ENCODE measurements around the gene OR4D1.
"Not testable (repeated sequence)": the region's sequence is repeated elsewhere in the genome, so short reads cannot be mapped to it uniquely, and the experiment has no call there.

OR4D1 gene

DNA sequence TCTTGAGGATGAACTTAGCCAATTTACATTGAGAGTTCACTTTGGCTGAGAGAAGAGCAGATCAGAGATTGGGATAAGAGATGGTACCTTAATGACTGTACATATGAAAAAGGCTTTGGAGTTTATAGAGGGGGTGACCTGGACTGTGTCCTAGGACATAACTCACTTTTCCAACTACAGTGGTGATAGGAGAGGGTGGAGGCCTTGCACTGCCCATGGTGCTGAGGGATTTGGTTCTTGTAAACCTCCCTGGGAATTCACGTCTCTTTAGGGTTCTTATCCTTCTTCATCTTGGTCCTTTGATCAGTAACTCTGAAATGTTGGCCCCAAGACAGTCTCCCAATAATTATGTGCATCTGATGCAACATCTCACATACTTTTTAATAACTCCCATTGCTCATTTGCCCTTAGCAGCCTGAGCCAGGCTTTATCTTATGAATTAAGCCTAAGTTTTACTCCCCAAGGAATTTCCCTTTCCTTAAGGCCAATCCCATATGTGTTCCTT is at the start of gene OR4D1:
TSS of gene OR4D1 (plus strand) at position 455 of the 505 bp plus-strand sequence. CDS start 6,770 bp downstream, outside the sequence.
- DNase-seq (ENCODE audit: low read depth in 2 of 3, low spot score in 1 of 3) = no peak

DNA sequence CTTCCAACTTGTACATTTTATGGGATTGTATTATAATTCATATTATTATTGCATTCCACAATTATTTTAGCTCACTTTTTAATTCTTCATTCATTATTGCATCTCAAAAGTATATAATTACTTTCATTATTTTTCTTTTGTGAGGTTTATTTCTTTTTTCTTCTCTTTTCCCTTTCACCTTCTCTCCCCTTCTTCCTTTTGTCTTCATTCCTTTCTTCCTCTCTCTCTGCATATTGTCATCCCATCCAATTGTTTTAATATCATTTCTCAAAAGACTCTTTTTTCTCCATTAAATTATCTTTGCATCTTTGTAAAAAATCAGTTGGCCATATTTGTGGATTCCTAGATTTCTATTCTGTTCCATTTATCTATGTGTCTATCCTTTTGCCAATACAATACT is 47.7 kb upstream of the OR4D1 start:
- no peak for DNase-seq (ENCODE audit: low read depth in 2 of 3, low spot score in 1 of 3)

DNA sequence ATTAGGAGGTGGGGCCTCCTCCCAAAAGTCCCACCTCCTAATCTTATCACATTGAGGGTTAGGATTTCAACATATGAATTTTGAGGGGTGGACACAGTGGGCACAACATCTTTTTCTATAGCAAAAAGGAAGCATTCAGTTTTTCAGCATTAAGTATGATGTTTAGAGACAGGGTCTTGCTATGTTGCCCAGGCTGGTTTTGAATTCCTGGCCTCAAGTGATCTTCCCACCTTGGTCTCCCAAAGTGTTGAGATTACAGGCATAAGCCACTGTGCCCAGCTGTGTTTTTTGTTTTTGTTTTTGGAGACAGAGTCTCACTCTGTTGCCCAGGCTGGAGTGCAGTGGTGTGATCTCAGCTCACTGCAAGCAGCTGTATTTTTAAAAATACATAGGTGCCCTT is 46.3 kb upstream of the OR4D1 start:
- not testable (repeated sequence) for DNase-seq (ENCODE audit: low read depth in 2 of 3, low spot score in 1 of 3)

DNA sequence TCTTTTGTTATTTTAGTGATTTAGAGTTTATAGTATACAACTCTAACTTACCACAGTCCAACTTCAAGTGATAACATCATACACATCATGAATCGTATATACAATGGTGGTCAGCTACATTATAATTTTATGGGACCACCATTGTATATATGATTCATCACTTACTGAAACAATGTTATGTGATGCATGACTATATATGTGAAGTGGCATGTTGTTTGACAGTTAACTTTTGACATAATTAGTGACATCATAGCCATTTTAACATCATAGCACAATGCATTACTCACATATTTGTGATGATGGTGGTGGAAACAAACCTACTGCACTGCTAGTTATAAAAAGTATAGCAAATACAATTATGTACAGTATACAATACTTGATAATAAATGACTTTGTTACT is 43.1 kb upstream of the OR4D1 start:
- DNase-seq (ENCODE audit: low read depth in 2 of 3, low spot score in 1 of 3) = no peak

DNA sequence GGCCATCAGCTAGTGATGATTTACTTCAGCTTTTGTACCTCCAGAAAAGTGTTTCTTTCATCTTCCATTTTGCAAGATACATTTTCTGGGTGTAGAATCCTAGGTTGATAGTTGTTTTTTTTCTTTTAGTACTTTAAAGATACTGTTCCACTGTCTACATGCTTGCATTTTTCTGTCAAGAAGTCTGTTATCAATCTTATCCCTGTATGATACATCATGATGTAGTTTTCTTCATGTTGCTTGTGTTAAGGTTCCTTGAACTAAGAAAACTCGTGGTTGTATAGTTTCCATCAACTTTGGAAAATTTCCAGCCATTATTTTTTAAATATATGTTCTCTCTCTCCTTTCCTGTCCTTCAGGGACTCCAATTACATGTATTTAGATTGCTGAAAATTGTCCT is 40.9 kb upstream of the OR4D1 start:
- no peak for DNase-seq (ENCODE audit: low read depth in 2 of 3, low spot score in 1 of 3)

DNA sequence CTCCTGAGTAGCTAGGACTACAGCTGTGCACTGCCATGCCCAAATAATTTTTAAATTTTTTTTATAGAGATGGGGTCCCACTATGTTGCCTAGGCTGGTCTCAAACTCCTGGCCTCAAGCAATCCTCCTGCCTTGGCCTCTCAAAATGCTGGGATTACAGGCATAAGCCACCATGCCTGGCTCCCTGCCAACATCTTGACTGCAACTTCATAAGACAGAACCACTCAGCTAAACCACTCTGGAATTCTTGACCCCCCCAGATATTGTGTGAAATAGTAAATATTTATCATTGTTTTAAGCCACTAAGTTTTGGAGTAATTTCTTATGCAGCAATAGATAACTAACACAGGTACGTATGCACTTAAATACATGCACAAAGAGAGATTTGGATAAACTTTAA is 39.0 kb upstream of the OR4D1 start:
- no peak for DNase-seq (ENCODE audit: low read depth in 2 of 3, low spot score in 1 of 3)

DNA sequence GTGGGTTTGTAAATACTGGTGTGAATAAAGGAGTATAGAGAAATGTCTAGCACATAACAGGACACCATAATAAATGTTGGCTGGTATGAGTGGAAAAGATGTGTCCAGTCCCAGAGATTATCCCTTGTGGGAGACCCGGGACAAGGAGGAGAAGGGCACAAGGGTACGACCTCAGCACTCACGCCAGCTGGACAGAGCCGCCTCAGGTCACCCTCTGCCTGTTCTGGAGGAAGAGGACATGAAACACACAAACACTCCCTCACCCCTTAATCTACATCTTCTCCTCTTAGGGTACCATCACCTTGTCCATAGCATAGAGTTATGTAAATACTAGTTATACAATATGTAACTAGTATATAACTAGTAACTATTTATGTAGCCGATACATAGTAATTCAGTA is 38.2 kb upstream of the OR4D1 start:
- DNase-seq (ENCODE audit: low read depth in 2 of 3, low spot score in 1 of 3) = no peak

DNA sequence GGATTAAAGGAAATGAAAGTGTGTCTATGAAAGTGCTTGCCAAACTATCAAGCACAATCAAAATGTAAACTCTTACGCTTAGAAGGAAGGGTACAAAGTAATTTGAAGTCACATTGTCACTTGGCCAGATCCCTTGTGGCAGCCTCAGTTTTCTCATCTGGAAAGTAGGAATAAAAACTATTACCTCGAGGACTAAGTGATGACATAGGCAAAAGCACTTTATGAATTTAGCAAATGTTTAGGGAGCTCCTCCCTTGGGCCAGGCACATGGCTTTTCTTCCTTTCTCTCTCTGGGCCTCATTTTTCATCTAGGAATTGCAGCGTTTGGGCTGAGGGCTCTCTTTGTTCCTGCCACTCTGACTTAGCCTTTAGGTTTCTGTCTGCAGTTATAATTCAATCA is 36.5 kb upstream of the OR4D1 start:
- DNase-seq (ENCODE audit: low read depth in 2 of 3, low spot score in 1 of 3) = no peak

DNA sequence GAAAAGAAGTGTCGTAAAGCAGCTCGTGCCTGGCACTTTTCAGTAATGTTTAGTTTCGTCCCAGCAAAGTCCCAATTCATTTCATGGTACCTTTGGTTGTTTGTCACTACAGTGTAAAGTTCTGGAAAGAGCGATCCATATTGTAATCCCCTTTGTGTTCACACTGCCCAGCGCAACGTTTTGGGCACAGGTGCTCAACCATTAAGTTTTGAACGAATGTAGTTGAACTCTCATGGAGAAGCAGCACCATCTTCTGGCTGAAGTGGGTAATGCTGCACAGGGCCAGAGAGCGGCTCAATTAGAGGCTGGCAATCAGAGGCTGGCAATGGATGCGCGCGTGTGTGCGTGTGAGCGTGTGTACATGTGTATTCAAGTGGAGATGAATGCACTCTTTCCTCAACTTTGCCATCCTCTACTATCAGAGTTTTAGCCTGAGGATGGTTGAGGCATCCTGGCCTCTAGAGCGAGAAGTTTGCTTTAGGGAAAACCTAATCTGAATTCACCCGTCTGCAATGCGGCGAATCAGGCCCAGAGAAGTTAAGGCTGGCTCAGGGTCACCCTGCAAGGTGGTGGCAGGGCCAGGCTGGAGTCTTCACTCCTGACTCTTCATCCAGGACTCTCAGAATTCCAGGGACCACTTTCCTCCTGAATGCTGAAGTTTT is 35.1 kb upstream of the OR4D1 start:
- DNase-seq (ENCODE audit: low read depth in 2 of 3, low spot score in 1 of 3) = peak; percentile 75 to 96 (median 76)

DNA sequence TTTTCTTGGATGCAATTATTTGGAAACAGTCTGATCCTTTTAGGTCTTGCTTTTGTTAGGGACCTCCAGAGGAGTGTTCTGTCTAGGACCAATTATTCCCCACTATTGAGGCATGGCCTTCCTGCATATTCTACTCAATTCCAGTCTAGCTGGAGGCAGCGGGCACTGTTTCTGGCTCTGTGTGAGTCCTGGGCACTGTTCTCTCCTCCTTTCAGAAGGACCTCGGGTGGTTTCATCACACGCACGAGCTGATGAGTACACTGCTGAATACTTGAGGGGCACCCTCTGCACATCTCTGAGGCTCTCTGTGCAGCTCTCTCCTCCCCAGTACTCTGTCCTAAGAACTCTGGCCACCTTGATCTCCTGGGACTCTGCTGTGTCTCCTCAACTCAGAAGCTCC is 34.2 kb upstream of the OR4D1 start:
- DNase-seq (ENCODE audit: low read depth in 2 of 3, low spot score in 1 of 3) = no peak

DNA sequence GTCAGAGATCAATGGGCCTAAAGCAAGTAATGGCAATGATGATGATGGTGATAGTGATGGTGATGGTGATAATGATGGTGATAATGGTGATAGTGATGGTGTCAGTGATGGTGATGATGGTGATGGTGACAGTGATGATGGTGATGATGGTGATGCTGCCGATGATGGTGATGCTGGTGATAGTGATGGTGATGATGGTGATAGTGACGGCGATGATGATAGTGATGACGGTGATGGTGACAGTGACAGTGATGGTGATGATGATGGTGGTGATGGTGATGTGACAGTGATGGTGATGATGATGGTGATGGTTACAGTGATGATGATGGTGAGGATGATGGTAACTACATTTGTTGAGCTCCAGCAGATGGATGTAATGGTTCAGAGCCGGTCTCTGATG is 30.8 kb upstream of the OR4D1 start:
- no peak for DNase-seq (ENCODE audit: low read depth in 2 of 3, low spot score in 1 of 3)

DNA sequence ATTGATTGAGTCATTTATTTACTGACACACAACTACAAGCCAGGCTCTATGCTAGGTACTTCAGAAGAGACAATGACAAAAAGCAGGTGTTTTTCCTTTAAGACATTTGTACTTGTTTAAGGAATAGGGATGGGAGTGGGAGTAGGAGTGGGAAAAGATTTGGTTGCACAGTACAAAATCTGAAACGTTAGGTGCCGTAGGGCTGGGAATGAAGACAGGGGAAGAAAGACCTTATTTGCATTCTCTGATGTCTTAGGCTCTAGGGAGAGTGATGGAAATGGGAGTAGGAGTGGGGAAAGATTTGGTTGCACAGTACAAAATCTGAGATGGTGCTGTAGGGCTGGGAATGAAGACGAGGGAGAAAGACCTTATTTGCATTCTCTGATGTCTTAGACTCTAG is 28.7 kb upstream of the OR4D1 start:
- no peak for DNase-seq (ENCODE audit: low read depth in 2 of 3, low spot score in 1 of 3)

DNA sequence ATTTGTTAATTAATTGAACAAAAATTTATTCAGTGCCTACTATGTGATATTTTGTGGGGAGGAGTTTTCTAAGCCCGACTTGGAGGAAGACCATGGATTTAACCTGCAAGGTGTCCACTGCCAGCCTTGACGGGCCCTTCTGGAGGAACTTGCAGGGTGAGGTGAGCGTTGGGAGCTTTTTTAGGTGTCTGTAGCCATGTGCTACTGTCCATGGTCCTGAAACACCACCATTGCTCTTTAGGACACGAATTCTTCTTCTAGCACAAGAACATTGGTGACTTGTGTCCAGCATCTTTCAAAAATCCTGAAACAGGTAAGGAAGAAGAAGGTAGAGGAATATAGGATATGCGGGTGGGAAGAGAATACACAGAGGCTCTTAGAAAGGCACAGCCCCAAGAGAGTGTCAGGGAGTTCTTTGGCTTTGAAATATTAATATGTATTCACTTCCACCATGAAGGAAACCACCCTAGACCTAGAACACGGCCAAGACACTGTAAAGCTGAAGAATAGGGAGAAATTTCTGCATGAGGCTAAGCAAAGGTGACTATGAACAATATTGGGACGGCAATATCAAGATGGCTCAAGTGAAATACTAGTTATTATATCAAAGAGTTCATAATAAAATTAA is 27.9 kb upstream of the OR4D1 start:
- peak in 1 of 3 donors; percentile 41 for DNase-seq (ENCODE audit: low read depth in 2 of 3, low spot score in 1 of 3)

DNA sequence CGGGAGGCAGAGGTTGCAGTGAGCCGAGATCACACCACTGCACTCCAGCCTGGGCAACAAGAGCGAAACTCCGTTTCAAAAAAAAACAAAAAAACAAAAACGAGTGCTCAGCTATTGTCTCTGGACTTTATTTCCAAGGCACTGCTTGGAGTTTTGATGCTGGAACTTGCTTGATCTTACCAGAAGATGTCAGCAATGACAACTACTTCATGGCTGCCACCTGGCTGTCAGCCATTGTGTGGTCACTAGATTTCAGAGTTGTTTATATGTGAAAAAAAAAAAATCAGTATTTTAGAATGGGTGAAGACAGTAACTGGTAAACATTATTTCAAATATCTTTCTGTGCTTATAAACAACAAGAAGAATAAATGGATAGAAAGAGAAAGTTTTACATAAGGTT is 26.3 kb upstream of the OR4D1 start:
- no peak for DNase-seq (ENCODE audit: low read depth in 2 of 3, low spot score in 1 of 3)

DNA sequence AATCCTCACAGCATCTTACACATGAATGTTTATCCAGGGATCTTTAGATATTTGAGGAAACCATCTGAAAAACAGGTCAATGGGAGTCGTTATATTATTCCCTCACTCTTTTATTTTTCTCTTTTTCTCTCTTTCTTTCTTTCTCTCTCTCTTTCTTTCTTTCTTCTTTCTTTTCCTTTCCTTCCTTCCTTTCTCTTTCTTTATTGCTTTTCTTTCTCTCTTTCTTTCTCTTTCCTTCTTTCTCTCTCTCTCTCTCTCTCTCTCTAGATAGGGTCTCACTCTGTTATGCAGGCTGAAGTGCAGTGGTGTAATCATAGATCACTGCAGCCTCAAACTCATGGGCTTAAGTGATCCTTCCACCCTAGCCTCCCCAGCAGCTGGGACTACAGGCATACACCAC is 20.3 kb upstream of the OR4D1 start:
- DNase-seq (ENCODE audit: low read depth in 2 of 3, low spot score in 1 of 3) = no peak

DNA sequence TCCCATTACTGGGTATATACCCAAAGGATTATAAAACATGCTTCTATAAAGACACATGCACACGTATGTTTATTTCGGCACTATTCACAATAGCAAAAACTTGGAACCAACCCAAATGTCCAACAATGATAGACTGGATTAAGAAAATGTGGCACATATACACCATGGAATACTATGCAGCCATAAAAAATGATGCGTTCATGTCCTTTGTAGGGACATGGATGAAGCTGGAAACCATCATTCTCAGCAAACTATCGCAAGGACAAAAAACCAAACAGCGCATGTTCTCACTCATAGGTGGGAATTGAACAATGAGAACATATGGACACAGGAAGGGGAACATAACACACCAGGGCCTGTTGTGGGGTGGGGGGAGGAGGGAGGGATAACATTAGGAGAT is 15.5 kb upstream of the OR4D1 start:
- not testable (repeated sequence) for DNase-seq (ENCODE audit: low read depth in 2 of 3, low spot score in 1 of 3)

DNA sequence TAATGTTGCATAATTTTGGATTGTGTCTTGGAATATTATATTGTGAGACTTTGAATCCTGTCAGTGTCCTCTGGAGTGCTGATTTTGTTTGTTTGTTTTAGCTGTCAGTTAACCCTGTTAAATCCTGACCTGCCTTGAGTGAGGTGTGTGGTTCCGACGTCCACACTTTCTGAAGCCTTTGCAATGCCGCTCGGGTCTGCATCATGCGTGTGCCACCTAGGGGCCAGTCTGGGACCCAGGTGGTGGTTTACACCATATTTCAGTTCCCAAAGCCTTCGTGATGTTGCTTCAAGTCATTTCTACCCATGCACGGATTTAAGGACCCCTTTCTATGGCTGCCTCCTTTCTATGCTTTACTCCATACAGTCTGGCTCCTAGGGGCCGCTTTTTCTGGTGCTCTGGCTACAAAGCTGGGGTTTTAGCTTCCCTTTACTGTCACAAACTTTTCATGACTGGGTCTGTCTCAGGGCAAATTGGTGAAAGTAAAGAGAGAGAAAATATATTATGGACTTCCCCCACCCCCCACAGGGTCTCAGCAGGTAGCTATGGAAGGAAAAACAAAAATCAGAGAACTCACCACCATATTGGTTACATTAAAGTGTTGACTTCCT is 11.4 kb upstream of the OR4D1 start:
- no peak for DNase-seq (ENCODE audit: low read depth in 2 of 3, low spot score in 1 of 3)

DNA sequence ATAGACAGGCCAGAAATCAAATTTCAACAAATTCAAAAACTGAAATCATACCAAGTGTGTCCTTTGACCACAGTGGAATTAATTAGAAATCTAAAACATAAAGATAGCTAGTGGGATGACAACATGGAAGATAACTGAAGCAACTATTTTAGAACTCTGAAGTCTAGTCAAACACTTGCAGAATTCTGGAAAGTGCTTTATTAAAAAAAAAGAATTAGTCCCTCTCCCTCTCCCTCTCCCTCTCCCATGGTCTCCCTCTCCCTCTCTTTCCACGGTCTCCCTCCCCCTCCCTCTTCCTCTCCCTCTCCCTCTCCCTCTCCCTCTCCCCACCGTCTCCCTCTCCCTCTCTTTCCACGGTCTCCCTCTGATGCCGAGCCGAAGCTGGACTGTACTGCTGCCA is 6.7 kb upstream of the OR4D1 start:
- DNase-seq (ENCODE audit: low read depth in 2 of 3, low spot score in 1 of 3) = no peak

DNA sequence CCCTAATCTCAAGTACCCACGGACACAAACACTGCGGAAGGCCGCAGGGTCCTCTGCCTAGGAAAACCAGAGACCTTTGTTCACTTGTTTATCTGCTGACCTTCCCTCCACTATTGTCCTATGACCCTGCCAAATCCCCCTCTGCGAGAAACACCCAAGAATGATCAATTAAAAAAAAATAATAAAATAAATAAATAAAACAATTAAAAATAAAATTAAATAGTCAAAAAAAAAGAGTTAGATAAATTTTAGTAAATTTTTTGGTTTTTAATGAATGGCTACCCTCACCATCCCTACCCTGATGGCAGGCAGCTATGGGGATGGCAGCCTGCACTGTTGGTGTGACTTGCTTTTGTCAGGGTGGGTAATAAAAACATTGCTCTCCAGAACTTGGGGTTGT is 4.8 kb upstream of the OR4D1 start:
- DNase-seq (ENCODE audit: low read depth in 2 of 3, low spot score in 1 of 3) = not testable (repeated sequence)

DNA sequence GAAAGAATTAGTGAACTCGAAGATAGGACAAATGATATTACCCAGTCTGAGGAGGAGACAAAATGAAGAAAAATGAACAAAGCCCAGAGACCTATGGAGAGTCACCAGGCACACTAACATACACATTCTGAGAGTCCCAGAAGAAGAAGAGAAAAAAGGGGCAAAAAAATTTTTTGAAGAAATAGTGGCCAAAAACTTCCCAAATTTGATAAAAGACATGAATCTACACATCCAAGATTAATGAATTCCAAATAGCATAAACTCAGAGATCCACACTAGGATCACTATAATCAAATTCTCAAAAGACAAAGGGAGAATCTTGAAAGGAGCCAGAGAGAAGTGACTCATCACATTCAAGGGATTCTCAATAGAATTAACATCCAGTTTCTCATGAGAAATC is 3.4 kb upstream of the OR4D1 start:
- DNase-seq (ENCODE audit: low read depth in 2 of 3, low spot score in 1 of 3) = no peak

DNA sequence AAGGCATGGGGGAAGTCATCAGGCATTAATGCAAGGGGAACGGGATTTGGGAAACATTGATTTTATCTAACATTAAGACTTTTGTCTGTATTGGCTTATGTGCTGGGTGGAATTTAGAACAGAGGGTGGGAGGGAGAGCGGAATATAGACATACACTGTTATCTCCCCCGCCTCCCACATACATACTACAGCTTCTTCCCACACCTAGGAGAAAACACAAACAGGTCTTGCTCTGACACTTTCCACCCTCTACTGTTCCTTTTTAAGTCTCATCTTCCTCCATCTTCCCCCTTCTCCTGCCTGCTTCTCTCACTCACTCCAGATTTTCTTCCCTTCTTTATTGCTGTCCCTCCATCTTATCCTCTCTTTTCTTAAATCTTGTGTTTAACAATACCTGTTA is 425 bp downstream of the OR4D1 start:
- no peak for DNase-seq (ENCODE audit: low read depth in 2 of 3, low spot score in 1 of 3)

DNA sequence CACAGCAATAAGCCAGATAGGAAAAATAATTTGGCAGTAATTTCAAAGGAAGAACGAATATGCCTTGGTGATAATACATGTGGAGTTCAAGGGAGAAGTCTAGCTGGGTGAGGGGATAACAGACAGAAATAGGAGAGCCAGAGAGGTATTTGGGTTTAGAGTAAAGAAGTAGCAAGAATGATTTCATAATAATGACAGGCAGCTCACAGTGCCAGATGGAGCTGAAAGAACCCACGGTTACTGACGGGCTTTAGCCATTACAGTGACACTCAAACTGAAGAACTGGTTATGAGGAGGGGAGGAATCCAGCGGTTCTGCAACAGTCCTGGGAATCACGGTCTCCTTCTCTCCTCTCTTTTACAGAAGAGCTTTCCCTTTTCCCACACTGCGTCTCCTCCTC is 2.2 kb downstream of the OR4D1 start:
- DNase-seq (ENCODE audit: low read depth in 2 of 3, low spot score in 1 of 3) = no peak

DNA sequence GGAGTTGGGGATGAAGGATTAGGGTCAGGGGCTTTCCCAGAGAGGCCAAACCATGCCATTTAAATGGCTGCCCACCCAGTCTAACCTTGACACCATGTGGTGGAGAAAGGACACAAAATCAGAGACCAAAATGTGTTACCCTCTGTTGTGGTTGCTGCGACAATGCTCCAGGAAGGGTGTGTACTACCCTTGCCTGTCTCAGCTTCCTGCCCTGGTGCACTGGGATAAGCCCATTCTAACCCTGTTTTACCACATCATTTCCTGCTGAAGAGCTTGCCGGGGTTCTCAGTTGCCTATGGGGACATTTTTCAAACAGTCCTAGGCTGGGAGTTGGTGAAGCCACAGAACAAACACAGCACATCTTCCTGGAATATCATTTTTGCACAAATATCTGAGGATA is 4.9 kb downstream of the OR4D1 start:
- peak in 2 of 3 donors; percentile 8 for DNase-seq (ENCODE audit: low read depth in 2 of 3, low spot score in 1 of 3)
